Tibial artery (tissue), 4 donors: Measurements from ENCODE around the gene PLA2G4A.
A peak's percentile ranks its signal among the peaks of the same experiment; 100 is the strongest.

ENCODE experiments used
- DNase-seq, 2 donors: peaks; one replicate each; pipeline ENCODE4 v3.0.0-alpha.2; 2019
- H3K27ac ChIP-seq, 2 donors: fragments of 200-600 bp; sonication (generic) in 1 of 2; 1 replicate in 1 of 2; 2 replicates in 1 of 2; pipeline ENCODE4 v1.5.1; 2018 to 2019; ENCODE audit warnings: mild to moderate bottlenecking in 1 of 2
- H3K27me3 ChIP-seq, 2 donors: fragments of 200-600 bp; sonication (generic) in 1 of 2; one replicate each; pipeline versions ENCODE4 v1.5.1 to v1.6.0; 2016 to 2019
- H3K36me3 ChIP-seq, 3 donors: fragments of 200-600 bp; sonication (generic) in 2 of 3; one replicate each; pipeline ENCODE4 v1.5.1; 2016 to 2019; ENCODE audit warnings: mild to moderate bottlenecking in 2 of 3
- H3K4me1 ChIP-seq, 4 donors: fragments of 200-600 bp; sonication (generic) in 2 of 4; 1 replicate in 3 of 4; 2 replicates in 1 of 4; pipeline ENCODE4 v1.5.1; 2016 to 2019
- H3K4me3 ChIP-seq, 2 donors: fragments of 200-600 bp; sonication (generic) in 1 of 2; 1 replicate in 1 of 2; 2 replicates in 1 of 2; pipeline ENCODE4 v1.5.1; 2018 to 2019; ENCODE audit warnings: mild to moderate bottlenecking in 2 of 2
- H3K9me3 ChIP-seq, 3 donors: fragments of 200-600 bp; sonication (generic) in 1 of 3; one replicate each; pipeline ENCODE4 v1.5.1; 2016 to 2019
- intact Hi-C: fragments of 100-400 bp; cut with DNase I; formaldehyde crosslinking; loops from one replicate; pipeline ENCODE4 v1.15.0; 2023; ENCODE audit warnings: low total_unique reads
- TF ChIP-seq, protein P1 (sequence below), 2 experiments: fragments of 200-600 bp in 1 of 2; fragments of 450-650 bp in 1 of 2; IDR thresholded peaks; one replicate each; pipeline ENCODE4 v1.5.1; 2017 to 2019; ENCODE audit warnings: antibody characterized with exemption in 2 of 2, mild to moderate bottlenecking in 1 of 2, moderate library complexity in 1 of 2

Gene PLA2G4A

DNA sequence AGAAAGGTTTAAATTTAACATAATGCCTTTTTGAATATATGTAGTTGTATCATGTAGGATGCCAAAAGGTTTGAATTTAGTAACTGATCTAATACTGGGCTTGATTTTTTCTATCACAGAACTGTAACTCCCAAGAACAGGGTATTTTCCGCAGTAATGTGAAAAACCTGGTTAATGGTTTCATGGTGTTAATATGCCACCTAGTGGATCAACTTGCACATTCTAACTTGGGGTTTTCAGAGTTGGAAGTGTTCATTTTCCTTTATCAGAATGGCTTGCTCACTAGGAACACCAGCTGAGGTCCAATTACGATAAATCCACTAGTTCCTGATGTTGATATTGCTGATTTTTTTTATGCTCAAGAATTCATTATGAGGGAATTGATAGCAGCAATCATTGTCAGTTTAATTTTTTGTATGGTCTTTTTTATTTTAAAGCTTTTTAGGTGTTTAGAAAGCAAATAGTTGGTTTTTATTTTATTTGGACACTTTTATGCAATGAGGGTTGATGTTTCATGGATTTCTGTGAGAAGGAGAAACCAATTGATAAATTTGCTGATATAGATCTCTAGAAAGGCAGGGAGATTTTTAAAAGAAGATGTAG, 157.2 kb downstream of the PLA2G4A start:
- Histone ChIP-seq H3K27ac (no peak overlapping the region), H3K36me3 (no peaks in the 10 kb centered on the region), H3K4me1 (no peaks in the 10 kb centered on the region), H3K4me3 (no peak overlapping the region), H3K9me3 (no peaks in the 10 kb centered on the region), H3K27me3 (no peaks in the 10 kb centered on the region)
- intact Hi-C loops = loop anchor here (5.0 to 10.0 kb wide), 2 partner anchors 379 to 581 kb away; no protein-coding TSS in a partner anchor
- DNase-seq = no peak
- TF ChIP-seq, protein P1, sequence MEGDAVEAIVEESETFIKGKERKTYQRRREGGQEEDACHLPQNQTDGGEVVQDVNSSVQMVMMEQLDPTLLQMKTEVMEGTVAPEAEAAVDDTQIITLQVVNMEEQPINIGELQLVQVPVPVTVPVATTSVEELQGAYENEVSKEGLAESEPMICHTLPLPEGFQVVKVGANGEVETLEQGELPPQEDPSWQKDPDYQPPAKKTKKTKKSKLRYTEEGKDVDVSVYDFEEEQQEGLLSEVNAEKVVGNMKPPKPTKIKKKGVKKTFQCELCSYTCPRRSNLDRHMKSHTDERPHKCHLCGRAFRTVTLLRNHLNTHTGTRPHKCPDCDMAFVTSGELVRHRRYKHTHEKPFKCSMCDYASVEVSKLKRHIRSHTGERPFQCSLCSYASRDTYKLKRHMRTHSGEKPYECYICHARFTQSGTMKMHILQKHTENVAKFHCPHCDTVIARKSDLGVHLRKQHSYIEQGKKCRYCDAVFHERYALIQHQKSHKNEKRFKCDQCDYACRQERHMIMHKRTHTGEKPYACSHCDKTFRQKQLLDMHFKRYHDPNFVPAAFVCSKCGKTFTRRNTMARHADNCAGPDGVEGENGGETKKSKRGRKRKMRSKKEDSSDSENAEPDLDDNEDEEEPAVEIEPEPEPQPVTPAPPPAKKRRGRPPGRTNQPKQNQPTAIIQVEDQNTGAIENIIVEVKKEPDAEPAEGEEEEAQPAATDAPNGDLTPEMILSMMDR (IDR thresholded peaks at IDR 0.05) = peak; percentile 64 to 67

DNA sequence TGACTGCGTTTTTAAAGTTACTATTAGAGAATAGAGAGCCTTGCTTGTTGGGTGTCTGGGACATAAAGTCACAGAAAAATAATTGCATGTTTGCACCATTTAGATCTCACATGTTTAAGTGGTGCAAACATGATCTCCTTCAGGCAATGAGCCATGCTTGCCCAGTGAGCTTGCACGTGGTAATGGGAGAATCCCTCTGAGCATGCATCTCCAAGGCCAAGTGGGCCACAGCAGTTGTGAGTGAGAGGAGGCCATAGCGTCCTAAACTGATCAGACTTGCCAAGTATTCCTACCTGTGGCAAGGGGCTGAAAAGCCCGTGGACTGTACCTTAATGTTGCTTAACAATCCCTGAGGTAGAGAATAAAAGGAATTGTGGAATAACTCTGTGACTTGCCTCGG, 158.3 kb downstream of the PLA2G4A start:
- Histone ChIP-seq H3K4me3 (no peak overlapping the region), H3K36me3 (no peaks in the 10 kb centered on the region), H3K27me3 (no peaks in the 10 kb centered on the region), H3K27ac (no peak overlapping the region), H3K4me1 (no peaks in the 10 kb centered on the region), H3K9me3 (no peaks in the 10 kb centered on the region)
- intact Hi-C loops = loop anchor here (5.0 to 10.0 kb wide), 2 partner anchors 380 to 582 kb away; no protein-coding TSS in a partner anchor
- DNase-seq = no peak
- TF ChIP-seq, protein P1 (IDR thresholded peaks at IDR 0.05) = no peak

DNA sequence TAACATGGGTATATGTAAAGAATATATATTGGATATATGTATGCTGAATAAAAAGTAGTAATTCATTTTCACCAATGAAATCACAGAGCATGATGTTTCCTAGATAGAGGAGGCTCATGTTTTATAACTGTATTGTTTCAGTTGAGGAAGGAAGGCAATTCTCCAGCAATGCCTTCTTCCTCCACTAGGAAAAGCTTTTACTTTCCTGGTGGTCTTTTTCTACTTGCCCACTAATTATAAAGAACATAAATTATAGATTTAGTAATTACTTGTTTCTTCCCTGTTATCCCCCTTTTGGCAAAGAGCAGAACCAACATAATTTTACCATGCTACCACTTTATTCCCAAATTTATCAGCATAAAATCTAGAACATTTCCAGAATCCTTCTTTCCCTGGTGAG, 159.0 kb downstream of the PLA2G4A start:
- Histone ChIP-seq H3K27ac (no peak overlapping the region), H3K9me3 (no peaks in the 10 kb centered on the region), H3K36me3 (no peaks in the 10 kb centered on the region), H3K4me3 (no peak overlapping the region), H3K4me1 (no peaks in the 10 kb centered on the region), H3K27me3 (no peaks in the 10 kb centered on the region)
- DNase-seq = no peak
- TF ChIP-seq, protein P1 (IDR thresholded peaks at IDR 0.05) = no peak
- intact Hi-C loops = loop anchor here (5.0 to 10.0 kb wide), 2 partner anchors 380 to 583 kb away; no protein-coding TSS in a partner anchor

DNA sequence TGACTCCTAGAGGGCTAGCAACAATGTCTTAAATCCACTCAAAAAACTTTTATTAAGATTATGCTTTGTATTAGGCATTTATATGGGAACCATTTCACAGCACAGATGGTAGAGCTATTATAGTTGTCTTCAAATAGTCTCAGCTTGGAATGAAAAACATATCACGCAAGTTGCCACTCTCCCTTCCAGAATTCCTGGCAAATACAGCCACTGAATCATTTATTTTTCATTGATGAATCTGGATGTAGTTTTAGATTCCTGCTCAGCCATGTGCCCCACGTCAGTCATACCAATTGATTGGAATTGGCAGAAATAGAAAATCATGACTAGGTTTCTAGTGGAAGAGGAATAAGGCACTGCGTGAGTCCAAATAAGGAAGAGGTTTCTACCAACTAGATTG, 165.2 kb downstream of the PLA2G4A start:
- Histone ChIP-seq H3K4me1 (no peaks in the 10 kb centered on the region), H3K9me3 (no peaks in the 10 kb centered on the region), H3K27me3 (no peaks in the 10 kb centered on the region), H3K27ac (no peak overlapping the region), H3K4me3 (no peak overlapping the region), H3K36me3 (no peaks in the 10 kb centered on the region)
- DNase-seq = no peak
- intact Hi-C loops = no loop called here
- TF ChIP-seq, protein P1 (IDR thresholded peaks at IDR 0.05) = no peak

DNA sequence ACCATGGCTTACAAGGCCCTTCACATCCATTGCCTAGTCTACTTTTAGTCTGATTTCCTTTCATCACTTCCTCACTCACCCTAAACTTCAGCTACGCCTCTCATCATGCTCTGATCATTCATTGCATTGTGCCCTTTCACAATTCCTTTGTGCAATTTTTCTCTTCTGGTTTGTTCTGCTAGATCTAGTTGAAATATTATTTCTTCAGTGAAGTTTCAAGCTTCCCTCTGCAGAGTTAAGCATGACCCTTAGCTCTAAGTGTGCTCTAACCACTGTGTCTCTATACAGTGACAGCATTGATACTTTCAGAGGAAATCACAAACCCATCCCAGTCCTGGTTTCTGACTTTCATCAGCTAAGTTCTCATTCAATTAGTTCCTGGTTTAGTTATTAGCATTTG, 166.1 kb downstream of the PLA2G4A start:
- TF ChIP-seq, protein P1 (IDR thresholded peaks at IDR 0.05) = no peak
- Histone ChIP-seq H3K36me3 (no peaks in the 10 kb centered on the region), H3K4me1 (no peaks in the 10 kb centered on the region), H3K27me3 (no peaks in the 10 kb centered on the region), H3K4me3 (no peak overlapping the region), H3K27ac (no peak overlapping the region), H3K9me3 (no peaks in the 10 kb centered on the region)
- intact Hi-C loops = no loop called here
- no peak for DNase-seq
